ENCODE results near the gene CRABP2. TPM values are rescaled to one million over a fixed set of nuclear protein-coding genes. Genes with fewer than 3 reads are reported as not detected.
A peak's percentile ranks its signal among the peaks of the same experiment; 100 is the strongest.

The CRABP2 gene
- total and polyA plus RNA-seq, 2 donors (not counting 3 experiments of a cell fraction or from before 2014, with no cell fraction given), result 0.32 to 1.0 TPM

- H3K79me2 ChIP-seq (ENCODE audit: control insufficient read depth, insufficient read depth, low read length), result no peaks in the 10 kb centered on the region
- POLR2A ChIA-PET, result no interaction called here
- no TSS peak for BruUV-seq (replicated peaks)
- H3K27me3 ChIP-seq (ENCODE audit: control insufficient read depth in 2 of 2, insufficient read depth in 2 of 2, low read length in 2 of 2), result peaks cover 12 to 20% of the 10 kb centered on the region in 2 experiments
- dilution Hi-C loops (cut with MboI; ENCODE audit: extremely low pct_ligation_motif_present, low sequenced_read_pairs) (no loop called here), intact Hi-C loops (cut with micrococcal nuclease) (no loop called here)
- FAIRE-seq (no peak), DNase-seq (ENCODE audit: low read depth, low spot score) (no peak)
- no peaks in the 10 kb centered on the region for H3K36me3 ChIP-seq (ENCODE audit: control insufficient read depth in 2 of 2, extremely low read depth in 1 of 2, insufficient read depth in 2 of 2, low read length in 2 of 2)
- H3K9ac ChIP-seq (replicated peaks; ENCODE audit: extremely low read depth, insufficient read depth, low read length), result no peak overlapping the region
- no peak overlapping the region for H3K4me3 ChIP-seq (replicated peaks in 1 of 3; ENCODE audit: insufficient read depth in 1 of 3, low read depth in 1 of 3, low read length in 3 of 3)
- H4K20me1 ChIP-seq (replicated peaks; ENCODE audit: control insufficient read depth, extremely low read depth, insufficient read depth, low read length), result no peaks in the 10 kb centered on the region
- CTCF ChIA-PET, result interaction anchor here (0.6 to 16.7 kb wide), 10 partner anchors 13 to 198 kb away, joined by 3 to 546 read pairs (median 105); partner anchors contain the start of genes CRABP2, INSRR, ISG20L2 and METTL25B
- peak; percentile 57 for TF ChIP-seq EZH2 (IDR thresholded peaks at IDR 0.05; ENCODE audit: borderline replicate concordance, low read depth, low read length, severe bottlenecking)
- TF ChIP-seq MYC (IDR thresholded peaks at IDR 0.05; ENCODE audit: low read depth, low read length), result no peak
- no peak overlapping the region for H3K27ac ChIP-seq (ENCODE audit: insufficient read depth, low read depth, low read length)
- no peaks in the 10 kb centered on the region for H3K9me3 ChIP-seq (replicated peaks; ENCODE audit: control insufficient read depth, insufficient read depth, low read length)
- no peak overlapping the region for H3K4me2 ChIP-seq (ENCODE audit: insufficient read depth, low read length)
- no peaks in the 10 kb centered on the region for H3K4me1 ChIP-seq (ENCODE audit: control insufficient read depth, extremely low read depth, insufficient read depth, low read length)
- no peak overlapping the region for H2AFZ ChIP-seq (ENCODE audit: low read depth, low read length)
- no peaks in the 10 kb centered on the region for H3K9me1 ChIP-seq (replicated peaks; ENCODE audit: control insufficient read depth, extremely low read depth, insufficient read depth, low read length)
These were observed 13.5 kb downstream of the CRABP2 start for GRCh38 chr1:156691665-156692440.

- no peaks in the 10 kb centered on the region for H3K9me3 ChIP-seq (replicated peaks; ENCODE audit: control insufficient read depth, insufficient read depth, low read length)
- no peaks in the 10 kb centered on the region for H3K4me1 ChIP-seq (ENCODE audit: control insufficient read depth, extremely low read depth, insufficient read depth, low read length)
- dilution Hi-C loops (cut with MboI; ENCODE audit: extremely low pct_ligation_motif_present, low sequenced_read_pairs) (no loop called here), intact Hi-C loops (cut with micrococcal nuclease) (no loop called here)
- FAIRE-seq (no peak), DNase-seq (ENCODE audit: low read depth, low spot score) (no peak)
- ChIA-PET CTCF (interaction anchor here (1.3 to 16.7 kb wide), 11 partner anchors 13 to 237 kb away, joined by 5 to 546 read pairs (median 73); partner anchors contain the start of genes CRABP2, INSRR, ISG20L2 and METTL25B), POLR2A (no interaction called here)
- no peaks in the 10 kb centered on the region for H3K79me2 ChIP-seq (ENCODE audit: control insufficient read depth, insufficient read depth, low read length)
- no peak overlapping the region for H3K4me2 ChIP-seq (ENCODE audit: insufficient read depth, low read length)
- no peak for TF ChIP-seq CTCF (IDR thresholded peaks at IDR 0.05; ENCODE audit: extremely low read depth in 1 of 2, insufficient read depth in 1 of 2, low read depth in 1 of 2, low read length in 2 of 2)
- TF ChIP-seq MAX (IDR thresholded peaks at IDR 0.05; ENCODE audit: insufficient read depth, insufficient read length), result no peak
- TF ChIP-seq JUN (IDR thresholded peaks at IDR 0.05; ENCODE audit: borderline replicate concordance, insufficient read depth, insufficient read length, low read depth), result no peak
- no peak for TF ChIP-seq POLR2AphosphoS5 (IDR thresholded peaks at IDR 0.05; ENCODE audit: insufficient read depth, low read depth, low read length)
- no peak for TF ChIP-seq GATA2 (IDR thresholded peaks at IDR 0.05; ENCODE audit: insufficient read depth, insufficient read length, low read depth, low read length)
- no peak for TF ChIP-seq MYC (IDR thresholded peaks at IDR 0.05; ENCODE audit: low read depth, low read length)
- no peak for TF ChIP-seq EZH2 (IDR thresholded peaks at IDR 0.05; ENCODE audit: borderline replicate concordance, low read depth, low read length, severe bottlenecking)
- TF ChIP-seq POLR2A (IDR thresholded peaks at IDR 0.05; ENCODE audit: low read depth, low read length), result no peak
- no peak for TF ChIP-seq FOS (IDR thresholded peaks at IDR 0.05; ENCODE audit: borderline replicate concordance, insufficient read depth, low read length)
- no peaks in the 10 kb centered on the region for H3K36me3 ChIP-seq (ENCODE audit: control insufficient read depth in 2 of 2, extremely low read depth in 1 of 2, insufficient read depth in 2 of 2, low read length in 2 of 2)
- H3K27ac ChIP-seq (ENCODE audit: insufficient read depth, low read depth, low read length), result no peak overlapping the region
- no peak overlapping the region for H3K4me3 ChIP-seq (replicated peaks in 1 of 3; ENCODE audit: insufficient read depth in 1 of 3, low read depth in 1 of 3, low read length in 3 of 3)
- no TSS peak for BruUV-seq (replicated peaks)
- no peaks in the 10 kb centered on the region for H3K9me1 ChIP-seq (replicated peaks; ENCODE audit: control insufficient read depth, extremely low read depth, insufficient read depth, low read length)
- no peak overlapping the region for H2AFZ ChIP-seq (ENCODE audit: low read depth, low read length)
- peaks cover 12 to 20% of the 10 kb centered on the region in 2 experiments for H3K27me3 ChIP-seq (ENCODE audit: control insufficient read depth in 2 of 2, insufficient read depth in 2 of 2, low read length in 2 of 2)
- no peaks in the 10 kb centered on the region for H4K20me1 ChIP-seq (replicated peaks; ENCODE audit: control insufficient read depth, extremely low read depth, insufficient read depth, low read length)
- no peak overlapping the region for H3K9ac ChIP-seq (replicated peaks; ENCODE audit: extremely low read depth, insufficient read depth, low read length)
These were observed 14.2 kb downstream of the CRABP2 start for GRCh38 chr1:156691191-156691590.

Data from endothelial cell of umbilical vein (primary cell).